Measurements from ENCODE around the gene MPG.

DNA sequence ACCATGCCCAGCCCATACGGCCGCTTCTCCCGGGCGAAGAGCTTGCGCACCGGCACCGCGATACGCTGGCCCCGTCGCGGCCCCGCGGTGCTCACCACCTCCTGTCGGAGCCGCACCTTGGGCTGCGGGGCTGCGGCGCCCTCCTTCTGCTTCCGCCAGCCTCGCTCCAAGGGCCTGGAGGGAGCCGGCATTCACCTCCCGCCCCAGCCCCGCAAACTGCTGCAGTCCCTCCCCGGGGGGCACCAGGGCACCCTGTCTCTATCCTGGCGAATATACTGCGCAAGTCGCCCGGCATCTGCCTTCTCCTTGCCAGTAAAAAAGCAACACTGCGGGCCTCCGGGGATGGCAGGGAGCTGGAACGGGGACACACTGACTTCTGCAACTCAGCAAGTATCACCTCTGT, 16.1 kb upstream of the MPG start:
- no peak for TF ChIP-seq JUND (IDR thresholded peaks at IDR 0.05; ENCODE audit: low read depth, low read length)
- no peak for TF ChIP-seq RCOR1 (conservative IDR thresholded peaks at IDR 0.05; ENCODE audit: low read depth, low read length)

Data from GM12878 (cell line).